GM19351 (cell line): ENCODE measurements around the gene CLCNKA.
"Not testable (repeated sequence)": the region's sequence is repeated elsewhere in the genome, so short reads cannot be mapped to it uniquely, and the experiment has no call there.

Experiments used
- ATAC-seq: cut with Tn5 transposase; IDR thresholded peaks from one replicate; pipeline ENCODE4 v1.9.1; 2021; ENCODE audit warnings: mild to moderate bottlenecking, moderate library complexity; ENCODE audit not compliant: unreplicated experiment

CLCNKA gene

DNA sequence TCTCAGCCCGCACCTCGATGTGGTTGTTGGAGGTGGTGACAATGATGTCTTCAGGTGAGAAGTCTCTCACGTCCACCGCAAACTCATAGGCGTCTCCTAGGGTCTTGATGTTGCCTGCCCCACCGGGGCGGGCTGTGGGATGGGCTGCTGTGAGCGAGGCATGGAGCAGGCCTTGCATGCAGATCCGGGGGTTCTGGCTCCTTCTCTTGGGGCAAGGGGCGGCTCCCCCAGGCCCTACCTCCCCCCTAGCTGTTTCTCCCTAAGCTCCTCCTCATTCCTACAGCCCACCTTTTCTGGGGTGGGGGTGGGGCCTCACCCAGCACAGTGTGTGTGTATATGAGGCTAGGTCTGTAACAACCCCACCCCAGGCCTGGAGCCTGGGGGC lies 4.8 kb upstream of the CLCNKA start:
- no peak for ATAC-seq

DNA sequence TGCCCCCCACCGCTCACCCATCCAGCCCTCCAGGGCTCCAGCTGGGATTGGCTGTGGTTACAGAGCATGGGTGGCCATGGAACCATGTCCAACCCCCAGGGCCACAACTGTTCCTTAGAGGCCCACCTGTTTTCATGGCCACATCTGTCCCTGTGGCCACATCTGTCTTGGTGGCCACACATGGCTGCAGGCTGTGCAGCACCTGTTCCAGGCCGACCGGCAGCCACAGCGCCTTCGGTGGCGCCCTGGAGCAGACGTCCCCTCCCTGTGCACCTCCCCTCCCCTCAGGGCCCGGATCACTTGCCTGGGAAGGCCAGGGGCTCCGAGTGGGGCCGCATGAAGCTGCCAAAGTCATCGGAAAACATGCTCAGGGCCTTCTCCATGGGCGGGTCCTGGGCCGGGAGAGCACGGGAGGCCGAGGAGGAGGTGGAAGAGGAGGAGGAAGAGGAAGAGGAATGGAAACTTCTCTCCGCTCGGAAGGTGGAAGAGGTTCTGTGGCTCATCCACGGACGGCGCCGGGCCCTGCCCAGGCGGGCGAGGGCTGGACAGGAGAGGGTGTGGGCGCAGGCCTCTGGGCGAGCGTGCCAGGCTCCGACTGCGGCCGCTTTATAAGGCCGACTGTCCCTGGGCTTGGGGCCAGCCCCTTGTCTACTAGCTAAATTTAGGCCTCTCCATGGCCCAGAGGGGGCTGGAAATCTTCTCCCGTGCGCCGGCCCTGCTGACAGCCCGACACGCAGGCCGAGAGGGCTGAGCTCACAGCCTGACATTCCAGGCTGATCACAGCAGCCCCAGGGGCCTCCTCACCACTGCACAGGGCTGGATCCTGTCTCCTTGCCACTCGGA lies 4.2 kb upstream of the CLCNKA start, which contains the start of gene HSPB7:
HSPB7 (minus strand) TSS at position 583 of the 843 bp plus-strand sequence; CDS start at position 503, 80 bp downstream.
- no peak for ATAC-seq

DNA sequence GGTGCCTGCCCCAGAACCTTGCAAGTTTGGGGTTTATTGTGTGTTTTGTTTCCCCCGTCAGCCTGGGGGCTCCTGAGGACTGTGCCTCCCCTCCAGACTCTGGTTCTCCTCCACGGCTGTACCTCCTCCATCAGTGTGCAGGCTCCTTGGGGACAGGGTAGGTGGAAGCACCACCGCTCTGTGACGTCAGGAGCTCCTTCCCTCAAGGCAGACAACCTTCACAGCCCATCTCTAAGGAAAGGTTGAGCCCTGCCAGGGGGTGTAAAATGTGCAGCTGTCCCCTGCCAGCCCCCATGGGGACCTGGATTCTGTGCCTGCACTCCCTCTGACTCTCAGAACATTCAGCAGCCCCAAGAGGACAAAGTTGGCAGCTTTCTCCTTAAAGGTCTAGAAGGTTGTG lies 3.5 kb upstream of the CLCNKA start:
- ATAC-seq = no peak

GRCh38 chr1:16018749-16019643 lies 2.8 kb upstream of the CLCNKA start:
- ATAC-seq = no peak

DNA sequence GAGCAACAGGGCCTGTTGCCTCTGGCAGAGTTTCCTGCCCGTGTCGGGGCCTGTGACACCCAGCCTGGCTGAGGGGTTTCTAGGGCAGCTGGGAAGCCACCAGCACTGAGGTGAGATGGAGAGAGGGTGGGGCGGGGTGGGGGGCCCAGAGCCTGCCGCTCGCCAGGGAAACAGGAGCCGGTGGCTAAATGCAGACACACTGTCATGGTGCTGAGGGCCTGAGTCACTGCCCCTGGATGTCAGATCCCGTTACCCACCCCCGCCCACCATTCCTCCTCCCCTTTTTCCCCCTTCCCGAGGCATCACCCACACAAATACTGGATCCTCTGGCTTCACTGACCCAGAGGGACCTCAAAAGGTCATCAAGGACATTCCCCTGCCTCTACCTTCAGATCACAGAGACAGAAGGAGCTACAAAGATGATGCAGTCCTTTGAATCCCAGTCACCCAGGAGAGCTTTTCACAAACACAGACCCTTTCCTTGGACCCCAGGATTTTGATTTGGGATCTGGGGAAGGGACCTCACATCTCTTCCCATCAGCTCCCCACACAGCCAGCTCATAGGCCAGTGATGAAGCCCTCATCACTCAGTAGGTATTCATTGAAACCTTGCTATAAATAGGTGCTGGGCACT lies 2.1 kb upstream of the CLCNKA start:
- no peak for ATAC-seq

GRCh38 chr1:16020325-16020724 lies 1.5 kb upstream of the CLCNKA start:
- no peak for ATAC-seq

GRCh38 chr1:16020878-16021277 lies 958 bp upstream of the CLCNKA start:
- ATAC-seq = not testable (repeated sequence)

GRCh38 chr1:16022393-16022792 lies 557 bp downstream of the CLCNKA start:
- ATAC-seq = no peak

- ATAC-seq = no peak
Observed at GRCh38 chr1:16023050-16023653, 1.3 kb downstream of the CLCNKA start.

GRCh38 chr1:16026302-16026701 lies 4.5 kb downstream of the CLCNKA start:
- not testable (repeated sequence) for ATAC-seq

- no peak for ATAC-seq
Observed at GRCh38 chr1:16026723-16027484, 5.1 kb downstream of the CLCNKA start.

GRCh38 chr1:16028237-16029002 lies 6.6 kb downstream of the CLCNKA start:
- no peak for ATAC-seq

GRCh38 chr1:16029003-16029268 lies 7.1 kb downstream of the CLCNKA start:
- ATAC-seq = not testable (repeated sequence)

DNA sequence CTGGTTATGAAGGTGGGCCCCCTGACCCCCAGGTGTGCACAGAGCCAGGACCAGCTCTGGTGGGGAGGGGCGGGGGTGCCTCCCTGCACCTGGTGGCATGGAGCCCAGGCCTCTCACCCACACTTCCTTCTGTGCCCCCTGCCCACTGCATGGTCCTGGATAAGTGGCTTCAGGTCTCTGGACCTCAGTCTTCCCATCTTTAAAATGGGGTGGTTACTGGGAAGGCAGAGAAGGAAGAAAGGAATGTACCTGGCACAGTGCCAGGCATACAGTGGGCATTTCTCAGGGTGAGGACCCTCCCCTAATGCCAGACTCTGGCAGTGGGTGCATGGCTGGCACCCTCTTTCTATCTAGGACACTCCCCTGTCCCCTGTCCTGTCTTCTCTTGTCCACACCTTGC lies 7.5 kb downstream of the CLCNKA start:
- no peak for ATAC-seq

DNA sequence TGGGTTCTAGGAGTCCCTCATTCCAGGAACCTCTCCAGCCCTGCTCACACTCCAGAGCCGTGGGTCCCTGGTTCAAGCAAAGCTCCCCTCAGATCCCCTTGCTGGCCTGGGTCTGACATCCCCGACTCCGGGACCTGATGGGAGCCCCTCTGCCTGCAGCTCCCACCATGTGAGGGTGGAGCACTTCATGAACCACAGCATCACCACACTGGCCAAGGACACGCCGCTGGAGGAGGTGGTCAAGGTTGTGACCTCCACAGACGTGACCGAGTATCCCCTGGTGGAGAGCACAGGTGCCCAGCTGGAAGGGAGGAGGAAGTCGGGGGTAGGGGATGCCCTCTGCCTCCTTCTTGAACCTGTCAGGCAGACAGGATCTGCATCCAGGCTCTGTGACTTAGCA lies 9.7 kb downstream of the CLCNKA start:
- no peak for ATAC-seq

DNA sequence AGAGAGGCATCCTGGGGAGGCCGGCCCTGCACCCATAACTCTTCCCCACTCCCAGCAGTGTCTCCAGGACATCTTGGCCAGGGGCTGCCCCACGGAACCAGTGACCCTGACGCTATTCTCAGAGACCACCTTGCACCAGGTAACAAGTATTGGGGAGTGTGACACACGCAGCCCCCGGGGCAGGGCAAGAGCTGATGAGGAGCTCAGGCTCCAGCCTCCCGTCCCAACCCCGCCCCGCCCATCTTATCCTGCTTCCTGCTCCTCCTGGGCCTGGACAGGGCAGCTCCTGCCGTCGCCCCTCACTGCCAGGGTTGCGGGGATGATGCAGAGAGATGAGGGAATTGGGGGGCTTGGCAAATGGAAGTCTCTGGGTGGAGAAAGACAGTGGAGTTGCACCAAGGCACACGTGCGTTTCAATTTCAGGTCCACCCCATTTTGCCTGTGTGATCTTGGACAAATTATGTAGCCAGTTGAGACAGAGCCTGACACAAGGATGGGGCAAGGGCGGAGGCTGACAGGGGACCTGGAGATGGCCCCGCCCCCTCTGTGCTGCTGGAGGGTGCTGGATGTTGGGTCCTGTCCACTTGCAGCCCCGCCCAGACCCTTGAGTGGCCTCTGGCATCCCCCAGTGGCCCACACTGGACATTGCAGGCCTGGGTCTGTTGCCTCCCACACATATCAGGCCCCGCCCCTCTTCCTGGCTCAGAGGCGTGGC lies 10.7 kb downstream of the CLCNKA start:
- peak; percentile 69 for ATAC-seq

- ATAC-seq = not testable (repeated sequence)
Observed at GRCh38 chr1:16033103-16033632, 11.3 kb downstream of the CLCNKA start.

DNA sequence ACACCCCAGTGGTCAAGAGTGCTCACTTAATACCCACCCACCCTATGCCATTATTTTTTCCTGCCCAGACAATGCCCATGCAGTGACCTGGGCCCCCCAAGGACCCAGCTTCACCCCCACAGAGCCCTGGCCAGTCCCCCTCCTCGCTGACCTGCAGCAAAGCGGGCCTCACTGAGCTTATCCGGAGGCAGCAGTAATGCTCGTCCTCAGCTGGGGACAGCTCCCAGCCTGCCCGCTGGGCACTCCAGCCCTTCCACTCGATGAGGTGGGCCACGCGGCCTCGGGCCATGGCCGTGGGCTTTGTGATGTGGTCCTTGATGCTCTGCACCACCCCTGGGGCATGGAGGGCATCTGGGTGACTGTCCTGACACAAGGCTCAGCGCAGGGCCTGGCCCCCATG lies 14.6 kb downstream of the CLCNKA start:
- not testable (repeated sequence) for ATAC-seq

DNA sequence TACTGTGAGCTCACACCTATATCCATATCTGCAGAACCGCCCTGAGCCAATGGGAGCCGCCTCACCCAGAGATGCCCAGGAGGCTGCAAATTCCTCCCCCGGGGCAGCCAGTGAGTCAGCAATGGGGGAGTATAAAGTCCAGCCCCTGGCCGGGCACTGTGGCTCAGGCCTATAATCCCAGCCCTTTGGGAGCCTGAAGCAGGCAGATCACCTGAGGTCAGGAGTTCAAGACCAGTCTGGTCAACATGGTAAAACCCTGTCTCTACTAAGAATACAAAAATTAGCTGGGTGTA lies 16.7 kb downstream of the CLCNKA start:
- no peak for ATAC-seq
